GM18870 (cell line): ENCODE results near the gene RAB11FIP3.

Source experiments
- ATAC-seq: cut with Tn5 transposase; IDR thresholded peaks from one replicate; pipeline ENCODE4 v1.9.1; 2021; ENCODE audit warnings: moderate library complexity; ENCODE audit not compliant: unreplicated experiment

The RAB11FIP3 gene

DNA sequence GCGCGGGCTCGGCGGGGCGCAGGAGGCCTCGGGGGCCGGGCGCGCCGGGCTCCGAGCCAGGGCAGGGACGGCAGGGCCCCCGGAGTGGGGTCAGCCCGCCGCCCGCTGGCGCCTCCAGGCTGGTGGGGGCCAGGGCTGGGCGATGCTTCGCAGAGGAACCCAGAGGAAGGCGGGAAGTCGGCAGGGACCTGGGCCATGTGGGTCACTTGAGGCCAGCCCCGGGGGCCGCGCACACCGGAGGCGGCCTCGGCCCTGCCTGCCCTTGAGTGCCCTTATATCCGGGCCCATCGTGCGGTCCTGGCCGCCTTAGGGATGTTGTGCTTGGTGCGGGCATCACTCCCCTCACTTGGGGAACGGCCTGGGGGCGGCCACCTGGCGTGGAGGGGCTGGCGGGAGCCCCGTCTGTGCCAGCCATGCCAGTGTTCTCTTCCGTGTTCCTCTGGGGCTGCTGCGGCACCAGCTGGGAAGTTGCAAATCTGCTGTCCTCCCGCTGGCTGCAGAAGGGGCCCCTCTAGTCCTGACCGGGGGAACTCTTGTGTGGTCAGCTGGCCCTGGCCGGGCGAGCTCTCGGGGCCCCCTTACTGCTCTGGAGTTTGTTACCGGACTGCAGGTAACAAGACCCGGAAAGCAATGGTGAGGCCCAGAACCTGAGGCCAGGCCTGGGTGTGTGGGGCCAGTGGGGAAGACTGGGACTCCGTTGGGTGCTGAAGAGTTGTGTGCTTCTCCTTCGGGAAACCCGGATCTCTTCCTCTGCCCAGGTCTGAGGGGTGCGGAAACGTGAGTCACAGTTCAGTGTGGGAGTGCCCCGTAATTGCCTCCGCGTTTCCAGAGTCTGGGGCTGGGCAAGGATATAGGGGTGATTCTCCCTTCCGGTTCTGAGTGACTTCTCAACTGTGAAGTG, 102.9 kb downstream of the RAB11FIP3 start:
- no peak for ATAC-seq

DNA sequence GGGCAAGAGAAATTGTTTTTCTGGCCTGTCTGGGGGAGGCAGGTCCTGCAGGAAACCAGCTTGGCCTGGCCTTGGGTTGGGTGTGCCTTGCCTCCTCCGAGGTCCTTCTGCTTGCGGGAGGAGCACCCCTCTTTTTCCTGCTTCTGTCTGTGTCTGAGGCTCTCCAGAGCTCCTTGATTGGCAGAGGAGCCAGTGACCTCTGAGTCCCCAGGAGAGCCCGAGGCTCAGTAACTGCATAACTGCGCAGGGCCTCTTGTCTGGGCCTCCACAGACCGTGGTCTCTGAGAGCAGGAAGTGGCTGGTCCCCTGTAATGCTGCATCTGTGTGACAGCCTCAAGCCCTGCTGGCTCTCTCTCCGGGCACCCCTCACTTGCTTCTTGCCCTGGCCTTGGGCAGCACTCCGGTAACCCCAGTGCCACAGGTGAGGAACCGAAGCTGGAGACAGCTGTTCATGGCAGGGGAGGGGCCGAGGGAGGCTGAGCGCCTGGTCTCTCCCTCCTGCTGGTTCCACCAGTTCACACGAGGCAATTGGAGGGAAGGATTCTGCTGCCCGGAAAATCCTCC, 103.6 kb downstream of the RAB11FIP3 start:
- ATAC-seq = no peak

DNA sequence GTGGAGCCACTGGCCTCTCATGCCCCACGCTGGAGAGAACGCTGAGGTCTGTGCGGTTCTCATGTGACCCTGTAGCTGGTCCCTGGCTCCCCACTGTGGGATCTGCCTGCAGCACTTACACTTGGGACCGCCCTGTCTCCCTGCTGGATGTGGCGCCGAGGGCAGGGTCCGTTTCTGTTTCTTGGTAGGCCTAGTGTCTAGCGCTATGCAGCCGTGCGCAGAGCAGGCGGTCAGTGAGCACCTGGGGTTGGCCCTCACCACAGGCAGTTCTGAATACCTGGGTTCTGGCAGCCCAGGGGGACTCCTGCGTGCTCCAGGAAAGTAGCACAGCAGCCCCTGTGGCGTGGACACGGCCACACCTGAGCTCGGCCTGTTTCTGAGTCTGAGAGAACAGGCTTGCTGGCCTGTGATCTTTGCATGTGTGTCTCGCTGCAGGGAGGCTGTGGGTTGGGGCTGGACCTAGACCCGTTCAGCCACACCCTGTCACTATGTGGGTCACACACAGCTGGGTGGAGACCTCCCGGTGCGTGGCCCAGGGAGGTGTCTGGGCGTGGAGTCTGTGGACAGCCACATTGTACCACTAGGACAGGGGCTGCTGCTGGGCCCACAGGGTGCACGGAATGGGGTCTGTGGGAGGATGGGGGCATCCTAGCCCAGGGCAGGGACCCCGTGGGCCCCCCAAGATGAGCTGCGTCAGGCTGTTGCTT, 104.8 kb downstream of the RAB11FIP3 start:
- ATAC-seq = no peak

DNA sequence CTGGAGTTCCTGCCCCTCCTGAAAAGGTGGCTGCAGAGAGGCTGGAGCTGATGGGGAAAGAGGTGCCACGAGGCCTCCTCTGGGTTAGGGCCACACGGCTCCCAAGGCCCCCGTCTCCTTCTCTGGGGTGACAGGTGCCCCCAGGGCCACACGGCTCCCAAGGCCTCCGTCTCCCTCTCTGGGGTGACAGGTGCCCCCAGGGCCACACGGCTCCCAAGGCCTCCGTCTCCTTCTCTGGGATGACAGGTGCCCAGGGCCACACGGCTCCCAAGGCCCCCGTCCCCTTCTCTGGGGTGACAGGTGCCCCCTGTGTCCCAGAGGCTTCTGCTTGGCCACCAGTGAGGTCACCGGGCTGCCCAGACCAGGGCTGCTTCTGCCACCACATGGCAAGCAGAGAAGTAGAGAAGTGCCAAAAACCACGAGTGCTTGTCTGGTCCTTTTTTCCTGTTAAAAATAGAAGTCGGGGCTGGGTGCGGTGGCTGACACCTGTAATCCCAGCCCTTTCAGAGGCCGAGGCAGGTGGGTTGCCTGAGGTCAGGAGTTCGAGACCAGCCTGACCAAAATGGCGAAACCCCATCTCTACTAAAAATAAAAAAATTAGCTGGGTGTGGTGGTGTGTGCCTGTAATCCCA, 106.2 kb downstream of the RAB11FIP3 start:
- no peak for ATAC-seq

DNA sequence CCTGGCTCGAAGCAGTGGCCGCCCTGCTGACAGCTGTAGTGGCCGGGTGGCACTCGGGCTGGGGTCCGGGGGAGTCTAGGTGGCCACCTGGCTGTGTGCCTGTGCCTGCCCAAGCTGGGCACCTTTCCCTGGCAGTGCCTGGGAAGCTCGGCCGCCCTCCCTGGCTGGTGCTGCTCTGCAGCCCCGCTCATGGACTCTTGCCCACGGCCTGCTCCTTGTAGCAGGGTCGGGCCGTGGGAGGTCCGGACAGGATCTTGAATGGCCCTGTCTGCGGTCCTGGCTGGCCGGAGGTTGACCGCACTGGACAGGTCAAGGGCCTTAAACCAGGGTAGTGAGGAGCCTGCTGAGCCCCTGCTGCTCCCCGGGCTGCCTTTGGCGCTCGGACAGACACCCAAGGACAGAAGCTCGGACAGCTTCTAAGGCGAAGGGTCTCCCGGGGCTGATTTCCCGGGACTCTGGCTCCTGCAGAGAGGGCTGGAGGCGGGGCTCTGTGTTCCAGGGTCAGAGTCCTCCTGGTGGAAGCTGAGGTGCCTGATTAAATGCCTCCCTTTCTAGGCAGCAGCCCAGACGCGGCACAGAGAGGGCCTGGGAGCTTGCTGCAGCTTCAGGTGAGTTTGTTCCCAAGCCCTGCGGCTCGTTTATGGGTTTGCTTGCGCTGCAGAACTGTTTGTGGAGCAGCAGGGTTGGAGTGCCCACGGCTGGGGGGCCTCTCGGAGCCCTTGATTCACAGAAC, 108.1 kb downstream of the RAB11FIP3 start:
- ATAC-seq = no peak

DNA sequence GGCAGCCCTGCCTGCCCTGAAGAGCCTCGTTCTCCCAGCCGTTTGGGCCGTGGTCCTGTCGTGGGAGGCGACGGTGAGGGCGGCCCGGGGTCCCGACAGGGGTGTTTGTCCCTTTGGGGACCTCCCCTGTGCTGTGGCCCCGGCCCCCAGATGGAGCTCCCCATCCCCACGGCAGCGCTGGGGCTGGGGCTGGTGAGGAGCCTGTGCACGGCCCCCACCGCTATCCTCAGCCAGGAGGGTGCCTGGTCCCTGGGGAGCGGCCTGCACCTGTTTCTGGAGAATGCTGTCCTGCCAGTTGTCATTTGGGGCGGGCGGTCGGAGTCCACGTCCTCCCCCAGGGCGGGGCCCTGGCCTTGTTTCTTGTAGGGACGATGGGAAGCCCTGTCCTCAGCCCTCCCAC, 108.7 kb downstream of the RAB11FIP3 start:
- no peak for ATAC-seq

DNA sequence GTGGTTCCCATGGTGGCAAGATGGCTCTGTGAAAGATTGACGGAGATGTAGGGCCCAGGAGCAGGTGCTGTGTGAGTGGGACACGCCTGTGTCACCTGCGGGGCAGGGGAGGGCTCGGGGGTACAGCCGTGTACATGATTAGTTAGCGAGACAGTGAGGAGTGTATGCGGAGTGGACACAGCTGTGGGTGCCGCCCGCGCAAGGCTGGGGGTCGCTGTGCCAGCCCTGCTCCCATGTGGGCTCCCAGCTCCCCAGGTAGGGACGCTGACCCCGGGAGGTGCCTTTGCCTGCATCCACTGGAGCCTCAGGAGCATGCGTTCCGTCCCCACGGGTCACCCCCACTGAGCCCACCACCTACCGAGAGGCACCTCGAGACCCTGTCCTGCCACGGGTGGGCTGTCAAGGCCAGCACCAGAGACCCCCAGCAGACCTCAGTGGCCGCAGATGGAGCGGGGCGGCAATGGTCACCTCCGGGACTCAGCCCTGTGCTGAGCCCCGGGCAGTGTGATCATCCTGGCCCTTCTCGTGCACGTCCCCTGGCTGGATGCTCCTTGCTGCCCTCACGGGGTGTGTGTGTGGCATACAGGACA, 109.5 kb downstream of the RAB11FIP3 start:
- no peak for ATAC-seq

DNA sequence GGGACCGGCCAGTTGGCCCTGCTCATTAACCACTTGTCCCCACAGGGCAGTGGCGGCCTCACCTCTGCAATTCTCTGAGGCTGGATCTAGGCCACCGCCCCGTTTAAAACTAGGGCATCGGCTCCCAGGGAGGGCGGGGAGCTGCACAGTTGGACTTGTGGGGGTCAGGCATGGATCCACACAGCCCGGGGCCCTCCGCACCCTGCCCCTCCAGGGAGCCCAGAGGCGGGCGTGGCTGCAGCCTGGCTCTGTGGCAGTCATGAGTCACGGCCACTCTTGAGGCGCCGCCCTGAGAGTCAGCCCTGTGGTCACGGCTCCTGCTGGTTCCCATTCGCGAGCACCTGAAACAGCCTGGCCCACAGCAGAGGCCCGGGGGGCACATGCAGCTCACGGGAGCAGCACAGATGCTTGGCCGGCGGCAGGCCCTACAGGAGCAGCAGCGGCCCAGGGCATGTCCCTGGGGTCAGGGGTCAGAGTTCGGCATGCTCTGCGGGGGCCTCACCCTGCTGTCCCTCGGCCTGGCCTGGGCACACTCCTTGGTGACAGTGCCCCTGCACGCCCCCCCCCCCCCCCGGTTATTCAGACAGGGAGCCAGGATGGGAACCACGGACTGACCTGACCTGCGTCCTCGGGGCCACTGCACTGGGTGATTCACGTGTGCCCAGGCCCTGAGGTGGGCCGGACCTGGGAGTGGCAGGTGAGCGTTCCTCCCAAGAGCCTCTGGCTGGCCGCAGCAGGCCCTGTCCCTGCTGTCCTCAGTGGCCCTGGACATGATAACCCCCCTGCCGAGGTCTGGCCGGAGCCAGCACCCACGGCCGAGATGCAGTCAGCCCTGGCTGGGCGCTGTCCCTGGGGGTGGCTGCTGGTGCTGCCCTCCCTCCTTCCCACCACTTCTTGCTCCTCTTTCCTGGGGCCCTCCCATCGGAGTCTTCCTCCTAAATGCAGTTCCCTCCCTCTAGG, 110.3 kb downstream of the RAB11FIP3 start:
- ATAC-seq = no peak

DNA sequence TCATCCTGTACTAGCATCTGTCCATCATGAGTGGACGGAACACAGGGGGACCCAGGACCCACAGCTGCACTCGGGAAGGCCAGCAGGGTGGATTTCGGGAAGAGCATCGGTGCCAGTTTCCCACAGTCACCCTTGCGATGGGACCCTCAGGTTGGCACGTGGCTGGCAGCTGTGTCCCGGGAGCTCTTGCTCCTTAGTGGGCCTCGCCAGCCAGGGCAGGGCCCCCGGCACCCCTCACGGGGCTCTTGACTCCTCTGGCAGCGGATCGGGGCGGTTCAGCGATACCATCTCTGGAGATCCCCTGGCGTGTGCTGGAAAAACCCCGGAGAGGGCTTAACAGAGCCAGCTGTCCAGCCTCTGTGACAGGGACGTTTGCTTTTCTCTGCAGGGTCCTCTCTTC, 111.3 kb downstream of the RAB11FIP3 start:
- no peak for ATAC-seq

DNA sequence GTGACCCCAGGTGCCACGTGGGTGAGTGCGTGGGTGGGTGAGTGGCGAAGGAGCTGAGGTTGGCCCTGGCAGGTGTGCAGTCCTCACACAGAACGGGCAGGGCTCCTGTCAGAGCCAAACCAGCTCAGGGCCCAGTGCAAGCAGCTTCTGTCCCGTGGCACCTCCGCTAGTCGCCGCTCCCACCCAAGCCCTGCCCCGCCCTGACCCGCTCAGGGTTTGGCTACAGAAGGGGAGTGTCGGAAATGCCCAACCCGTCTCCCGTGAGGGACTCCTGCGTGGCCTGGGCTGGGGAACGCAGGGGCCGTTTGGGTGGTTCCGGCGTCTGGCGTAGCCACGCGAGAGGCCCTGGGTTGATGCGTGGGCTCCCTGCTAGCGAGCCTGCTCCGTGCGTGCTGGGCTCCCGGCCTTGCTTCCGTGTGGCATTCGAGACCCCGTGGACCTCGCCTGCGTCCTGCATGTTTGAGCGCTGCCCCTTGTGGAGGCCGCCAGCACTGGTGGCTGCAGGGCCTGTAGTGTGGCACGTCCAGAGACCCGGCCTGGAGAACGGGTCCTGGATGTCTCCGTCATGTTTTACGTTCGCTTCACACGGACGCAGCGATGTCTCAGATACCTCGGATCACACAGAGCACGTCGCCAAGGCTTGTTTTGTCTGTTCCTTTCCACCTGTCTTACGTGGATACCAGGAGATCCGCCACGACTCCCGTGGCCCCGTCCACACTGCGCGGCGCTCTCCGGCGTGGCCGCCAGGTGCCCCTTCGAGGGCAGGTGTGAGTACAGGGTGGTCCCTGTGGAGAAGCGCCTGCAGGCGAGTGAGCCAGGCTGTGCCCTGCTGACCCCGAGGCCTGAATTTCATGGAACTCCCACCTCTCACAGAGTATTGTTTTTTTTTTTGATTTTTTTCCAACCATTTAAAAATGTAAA, 112.2 kb downstream of the RAB11FIP3 start:
- no peak for ATAC-seq

DNA sequence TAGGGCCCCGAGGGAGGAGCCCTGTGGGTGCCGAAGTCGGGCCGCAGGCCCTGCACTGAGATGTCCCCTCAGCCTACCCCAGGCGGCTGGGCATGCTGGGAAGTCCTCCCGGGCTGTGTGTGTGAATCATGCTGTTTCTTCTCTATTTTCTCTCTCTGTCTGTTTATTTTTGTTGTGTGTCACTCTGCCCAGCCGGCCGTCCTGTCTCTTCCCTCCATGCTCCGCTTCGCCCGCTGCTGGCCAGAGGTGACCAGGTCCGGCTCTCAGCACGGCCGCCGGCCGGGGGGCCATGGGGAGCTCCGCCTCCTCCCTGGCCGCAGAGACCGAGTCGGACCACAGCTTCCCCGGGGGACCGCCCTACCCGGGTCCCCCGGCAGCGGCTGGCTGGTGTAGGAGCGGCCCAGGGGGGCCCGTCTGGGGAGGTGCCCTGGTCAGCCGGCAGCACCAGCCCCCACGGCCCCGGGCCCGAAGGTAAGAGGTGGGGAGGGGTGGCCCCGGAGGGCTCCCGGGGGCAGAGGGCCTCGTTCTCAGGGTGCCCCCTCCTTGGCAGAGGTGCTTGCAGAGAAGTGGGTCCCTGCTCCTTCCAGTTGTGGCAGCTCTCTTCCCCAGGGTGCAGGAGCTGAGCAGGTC, 114.6 kb downstream of the RAB11FIP3 start:
- no peak for ATAC-seq

DNA sequence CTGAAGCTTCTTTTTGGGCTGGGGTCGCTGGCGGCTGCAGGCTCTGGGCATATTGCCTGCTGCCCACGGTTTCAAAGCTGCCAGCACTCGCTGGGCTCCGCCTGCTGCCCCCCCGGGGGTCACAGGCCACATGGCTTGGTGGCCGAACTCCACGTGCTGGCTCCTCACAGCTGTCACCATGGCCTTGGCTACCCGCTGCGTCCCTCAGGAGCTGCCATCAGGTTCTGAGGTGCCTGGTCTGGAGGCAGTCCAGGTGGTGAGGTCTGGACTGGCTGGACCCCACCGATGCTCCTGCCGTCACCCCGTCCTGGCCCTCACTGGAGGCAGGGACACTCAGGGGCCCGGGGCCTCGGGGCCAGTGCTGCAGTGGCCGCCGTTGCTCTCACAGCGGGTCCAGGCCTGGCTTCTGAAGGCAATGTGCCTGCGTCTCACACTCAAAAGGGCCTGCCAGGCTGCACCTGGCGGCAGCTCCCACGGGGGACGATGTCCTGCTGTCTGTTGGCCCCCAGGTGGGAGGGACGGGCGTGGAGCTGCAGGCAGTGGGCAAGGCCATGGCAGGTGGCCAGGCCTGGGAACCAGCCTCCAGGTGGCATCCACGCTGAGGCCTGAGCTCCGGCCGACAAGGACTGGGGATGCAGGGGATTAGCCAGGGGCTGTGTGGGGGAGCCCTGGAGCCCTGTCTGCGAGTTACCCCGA, 115.3 kb downstream of the RAB11FIP3 start:
- no peak for ATAC-seq

DNA sequence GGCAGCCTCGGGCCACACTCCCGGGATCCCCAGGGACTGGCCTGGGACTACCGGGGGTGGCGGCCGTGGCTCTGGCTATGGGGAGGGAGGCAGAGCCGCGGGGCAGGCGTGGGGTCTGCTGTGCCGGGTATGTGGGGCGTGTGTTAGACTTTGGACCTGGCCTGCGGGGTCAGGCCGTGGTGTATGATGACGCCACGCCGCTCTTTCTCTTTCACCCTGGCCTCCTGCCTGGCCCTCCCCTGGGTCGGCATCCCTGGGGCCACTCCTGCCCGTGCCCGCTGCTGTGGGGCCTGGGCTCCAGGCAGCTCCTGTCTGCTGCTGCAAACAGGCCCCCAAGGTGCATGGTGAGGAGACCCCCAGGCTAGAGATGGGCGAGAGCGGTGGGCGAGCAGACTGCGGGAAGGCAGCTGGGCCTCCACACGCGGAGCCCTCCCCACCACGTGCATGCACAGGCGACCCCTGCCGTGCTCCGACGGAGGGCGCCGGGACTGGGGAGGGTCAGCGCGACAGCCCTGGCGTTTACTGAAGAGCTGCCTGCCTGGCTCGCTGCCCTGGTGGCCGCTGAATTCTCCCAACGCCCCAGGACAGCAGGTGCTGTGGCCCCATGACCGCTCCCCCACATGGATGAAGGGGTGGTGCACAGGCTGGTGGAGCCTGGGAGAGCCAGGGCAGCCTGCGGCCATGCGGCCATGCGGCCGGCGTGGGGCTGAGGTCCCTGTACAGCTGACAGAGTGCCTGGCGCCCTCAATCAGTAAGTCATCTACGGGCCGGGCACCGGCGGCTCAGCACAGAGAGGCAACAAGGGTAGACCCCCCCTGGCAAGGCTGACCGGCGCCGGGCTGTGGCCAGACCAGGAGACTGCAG, 118.1 kb downstream of the RAB11FIP3 start:
- ATAC-seq = no peak

DNA sequence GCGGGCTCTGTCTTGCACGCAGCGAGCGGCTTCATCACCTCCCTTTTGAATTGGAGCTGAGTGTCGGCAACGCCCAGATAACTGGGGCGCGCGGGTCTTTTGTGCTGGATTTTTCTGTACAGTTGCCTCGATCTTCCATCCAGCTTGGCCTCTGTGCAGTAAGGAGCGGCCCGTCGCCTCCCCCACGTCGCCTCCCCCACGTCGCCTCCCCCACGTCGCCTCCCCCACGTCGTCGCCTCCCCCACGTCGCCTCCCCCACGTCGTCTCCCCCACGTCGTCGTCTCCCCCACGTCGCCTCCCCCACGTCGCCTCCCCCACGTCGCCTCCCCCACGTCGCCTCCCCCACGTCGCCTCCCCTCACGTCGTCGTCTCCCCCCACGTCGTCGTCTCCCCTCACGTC, 119.1 kb downstream of the RAB11FIP3 start:
- no peak for ATAC-seq

DNA sequence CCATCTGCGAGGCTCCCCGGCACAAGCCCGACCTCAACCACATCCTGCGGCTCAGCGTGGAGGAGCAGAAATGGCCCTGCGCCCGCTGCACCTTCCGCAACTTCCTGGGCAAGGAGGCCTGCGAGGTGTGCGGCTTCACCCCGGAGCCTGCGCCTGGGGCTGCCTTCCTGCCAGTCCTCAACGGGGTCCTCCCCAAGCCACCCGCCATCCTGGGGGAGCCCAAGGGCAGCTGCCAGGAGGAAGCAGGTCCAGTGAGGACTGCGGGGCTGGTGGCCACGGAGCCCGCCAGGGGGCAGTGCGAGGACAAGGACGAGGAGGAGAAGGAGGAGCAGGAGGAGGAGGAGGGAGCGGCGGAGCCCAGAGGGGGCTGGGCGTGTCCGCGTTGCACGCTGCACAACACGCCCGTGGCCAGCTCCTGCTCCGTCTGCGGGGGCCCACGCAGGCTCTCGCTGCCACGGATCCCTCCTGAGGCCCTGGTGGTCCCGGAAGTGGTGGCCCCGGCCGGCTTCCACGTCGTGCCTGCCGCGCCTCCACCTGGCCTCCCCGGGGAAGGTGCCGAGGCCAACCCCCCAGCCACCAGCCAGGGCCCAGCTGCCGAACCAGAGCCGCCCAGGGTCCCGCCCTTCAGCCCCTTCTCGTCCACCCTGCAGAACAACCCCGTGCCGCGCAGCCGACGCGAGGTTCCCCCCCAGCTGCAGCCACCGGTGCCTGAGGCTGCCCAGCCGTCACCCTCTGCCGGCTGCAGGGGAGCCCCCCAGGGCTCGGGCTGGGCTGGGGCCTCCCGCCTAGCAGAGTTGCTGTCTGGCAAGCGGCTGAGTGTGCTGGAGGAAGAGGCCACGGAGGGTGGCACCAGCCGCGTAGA, 121.7 kb downstream of the RAB11FIP3 start:
- ATAC-seq = no peak
